ENCODE measurements around the gene TNFSF12.

The TNFSF12 gene

GRCh38 chr17:7572588-7573323, 23.9 kb downstream of the TNFSF12 start:
- DNase-seq, result peak; percentile 98

GRCh38 chr17:7573324-7574080, 24.6 kb downstream of the TNFSF12 start:
- DNase-seq, result peak; percentile 56 to 78

- DNase-seq, result no peak
Observed at GRCh38 chr17:7574176-7574953, 25.5 kb downstream of the TNFSF12 start.

GRCh38 chr17:7575481-7575883, 26.6 kb downstream of the TNFSF12 start:
- no peak for DNase-seq

GRCh38 chr17:7575959-7576358, 27.1 kb downstream of the TNFSF12 start:
- no peak for DNase-seq

GRCh38 chr17:7576432-7576937, 27.6 kb downstream of the TNFSF12 start:
- DNase-seq, result no peak

- DNase-seq, result no peak
Observed at GRCh38 chr17:7577327-7578199, 28.7 kb downstream of the TNFSF12 start.

- DNase-seq, result peak; percentile 88 to 94
Observed at GRCh38 chr17:7579001-7579833, 30.4 kb downstream of the TNFSF12 start, which contains the start of gene CD68. TSS of gene CD68 (plus strand) at chr17:7579638. CDS start at chr17:7579678, 40 bp downstream.

GRCh38 chr17:7579834-7580603, 31.2 kb downstream of the TNFSF12 start:
- no peak for DNase-seq

GRCh38 chr17:7580604-7581575, 32.0 kb downstream of the TNFSF12 start:
- DNase-seq, result no peak

- no peak for DNase-seq
Observed at GRCh38 chr17:7582396-7583252, 33.8 kb downstream of the TNFSF12 start.

GRCh38 chr17:7583253-7584109, 34.6 kb downstream of the TNFSF12 start, which contains the start of gene MPDU1:
TSS of gene MPDU1 (plus strand) at chr17:7583852. CDS start at chr17:7583863, 11 bp downstream.
- peak; percentile 61 to 92 for DNase-seq

GRCh38 chr17:7586673-7587419, 38.0 kb downstream of the TNFSF12 start:
- DNase-seq, result peak in 1 of 2 experiments; percentile 58

- DNase-seq, result no peak
Observed at GRCh38 chr17:7587420-7588151, 38.7 kb downstream of the TNFSF12 start.

- DNase-seq, result no peak
Observed at GRCh38 chr17:7588553-7589203, 39.8 kb downstream of the TNFSF12 start.
